Panc1 (cell line): Measurements from ENCODE around the gene RXFP4. TPM values are rescaled to one million over a fixed set of nuclear protein-coding genes. Genes with fewer than 3 reads are reported as not detected.
A peak's percentile ranks its signal among the peaks of the same experiment; 100 is the strongest.

Source experiments
- ATAC-seq: fragments of 200-7000 bp; cut with Tn5 transposase; 2 replicates; pipeline ENCODE4 v1.9.1; 2020; ENCODE audit warnings: mild to moderate bottlenecking, moderate library complexity
- BruUV-seq: library from RNA; stranded (reverse); fragments of 400-500 nt; replicated peaks from 2 replicates; lab custom pipeline; 2021; lab: Mats Ljungman, UMichigan
- CTCF ChIA-PET: fragments of 300-600 bp; sonication (Branson Sonifier 250); formaldehyde crosslinking; loops from one replicate; lab custom pipeline; 2022; ENCODE audit warnings: antibody characterized with exemption; lab: Charles Lee
- POLR2A ChIA-PET: fragments of 300-600 bp; sonication (Branson Sonifier 250); formaldehyde crosslinking; loops from one replicate; lab custom pipeline; 2022; ENCODE audit warnings: antibody characterized with exemption; lab: Charles Lee
- DNase-seq: peaks from one replicate; pipeline ENCODE4 v3.0.0-alpha.2; 2010; ENCODE audit warnings: low read depth, low spot score
- H3K27ac ChIP-seq: 2 replicates; pipeline ENCODE4 v1.5.1; 2011; ENCODE audit warnings: mild to moderate bottlenecking, low read length, inconsistent platforms
- H3K27me3 ChIP-seq: fragments of 200-500 bp; sonication (Bioruptor generic); 2 replicates; pipeline ENCODE4 v1.6.0; 2014; ENCODE audit warnings: low read length, inconsistent platforms; ENCODE audit not compliant: control insufficient read depth, insufficient read depth
- H3K36me3 ChIP-seq: fragments of 200-500 bp; sonication (Bioruptor generic); 2 replicates; pipeline ENCODE4 v1.5.1; 2014; ENCODE audit warnings: inconsistent platforms, mild to moderate bottlenecking, low read length, moderate library complexity; ENCODE audit not compliant: control insufficient read depth, insufficient read depth
- H3K4me1 ChIP-seq: 2 replicates; pipeline ENCODE4 v1.5.1; 2011; ENCODE audit warnings: inconsistent platforms, mild to moderate bottlenecking, low read length, moderate library complexity; ENCODE audit not compliant: control insufficient read depth, insufficient read depth
- H3K4me3 ChIP-seq, 2 experiments: 2 replicates each; pipeline ENCODE4 v1.5.1; 2011 to 2012; ENCODE audit warnings: low read depth in 2 of 2, low read length in 2 of 2, mild to moderate bottlenecking in 2 of 2, inconsistent platforms in 1 of 2, moderate library complexity in 1 of 2
- H3K9me3 ChIP-seq: fragments of 200-500 bp; sonication (Bioruptor generic); 2 replicates; pipeline ENCODE4 v1.5.1; 2014; ENCODE audit warnings: low read depth, mild to moderate bottlenecking, inconsistent platforms, low read length, moderate library complexity; ENCODE audit not compliant: control insufficient read depth, insufficient read depth
- CTCF ChIP-seq: fragments of 450-650 bp; IDR thresholded peaks from 2 replicates; pipeline ENCODE4 v1.5.1; 2017; ENCODE audit warnings: mild to moderate bottlenecking
- POLR2AphosphoS5 ChIP-seq: IDR thresholded peaks from 2 replicates; pipeline ENCODE4 v1.6.1; 2012; ENCODE audit warnings: mild to moderate bottlenecking, low read depth, low read length, moderate library complexity
- REST ChIP-seq, 2 experiments: IDR thresholded peaks; 2 replicates each; pipeline ENCODE4 v1.6.1; 2011 to 2012; ENCODE audit warnings: low read depth in 2 of 2, control low read depth in 1 of 2, low read length in 1 of 2, mild to moderate bottlenecking in 1 of 2, moderate library complexity in 1 of 2; ENCODE audit not compliant: insufficient read depth in 1 of 2
- SIN3A ChIP-seq: IDR thresholded peaks from 2 replicates; pipeline ENCODE4 v1.6.1; 2012; ENCODE audit warnings: low read depth, mild to moderate bottlenecking, low read length, moderate library complexity, borderline replicate concordance; ENCODE audit not compliant: insufficient read depth
- TCF7L2 ChIP-seq: IDR thresholded peaks from 2 replicates; pipeline ENCODE4 v1.6.1; 2011; ENCODE audit warnings: mild to moderate bottlenecking, low read depth, low read length, inconsistent platforms
- in situ Hi-C: cut with HindIII; loops from 2 replicates; pipeline ENCODE4 v1.10.0; 2016; ENCODE audit warnings: low sequenced_read_pairs, low pct_unique_long_range_greater_than_20kb
- intact Hi-C: fragments of 100-400 bp; cut with micrococcal nuclease; formaldehyde crosslinking; loops from one replicate; pipeline ENCODE4 v1.10.0; 2022; ENCODE audit not compliant: unreplicated experiment
- total RNA-seq: library from RNA; stranded (reverse); gene quantifications from one replicate; pipeline ENCODE4 v1.2.1, GENCODE V29; 2021; ENCODE audit not compliant: unreplicated experiment

RXFP4 gene
- total RNA-seq, 1 experiment from 2014 or later = 8.0 TPM

GRCh38 chr1:155920717-155921116 is 20.7 kb upstream of the RXFP4 start:
- no peak for ATAC-seq
- TF ChIP-seq SIN3A (no peak), REST (IDR thresholded peaks at IDR 0.05; ENCODE audit: insufficient read depth in 1 of 2, low read depth in 2 of 2, low read length in 1 of 2) (no peak), POLR2AphosphoS5 (no peak), CTCF (no peak), TCF7L2 (no peak)
- H3K9me3 ChIP-seq = no peaks in the 10 kb centered on the region
- intact Hi-C loops (no loop called here), in situ Hi-C loops (no loop called here)
- BruUV-seq = TSS peak; percentile 22
- ChIA-PET CTCF (no interaction called here), POLR2A (interaction anchor here (0.8 kb wide), 1 partner anchor 12 kb away, joined by 3 read pairs; no protein-coding TSS in a partner anchor)
- no peaks in the 10 kb centered on the region for H3K27me3 ChIP-seq
- H3K27ac ChIP-seq = no peak overlapping the region
- H3K4me1 ChIP-seq = peaks cover 8% of the 10 kb centered on the region; the same call in 1 of the 2 replicates
- peaks cover 57% of the 10 kb centered on the region for H3K36me3 ChIP-seq
- no peak for DNase-seq
- H3K4me3 ChIP-seq = no peak overlapping the region

- DNase-seq (no peak), ATAC-seq (no peak)
- no TSS peak for BruUV-seq
- Histone ChIP-seq H3K4me1 (peaks cover 6% of the 10 kb centered on the region; the same call in 1 of the 2 replicates), H3K9me3 (no peaks in the 10 kb centered on the region), H3K4me3 (no peak overlapping the region), H3K27ac (no peak overlapping the region), H3K27me3 (no peaks in the 10 kb centered on the region), H3K36me3 (peaks cover 67% of the 10 kb centered on the region)
- POLR2A ChIA-PET = no interaction called here
- no peak for TF ChIP-seq SIN3A
- TF ChIP-seq CTCF = no peak
- TF ChIP-seq TCF7L2 = no peak
- TF ChIP-seq REST (IDR thresholded peaks at IDR 0.05; ENCODE audit: insufficient read depth in 1 of 2, low read depth in 2 of 2, low read length in 1 of 2) = no peak
- no peak for TF ChIP-seq POLR2AphosphoS5
- CTCF ChIA-PET = no interaction called here
- in situ Hi-C loops = no loop called here
- intact Hi-C loops = no loop called here
Measured at GRCh38 chr1:155925506-155925905, 15.9 kb upstream of the RXFP4 start.
